ENCODE measurements around the gene HOXD8.

DNA sequence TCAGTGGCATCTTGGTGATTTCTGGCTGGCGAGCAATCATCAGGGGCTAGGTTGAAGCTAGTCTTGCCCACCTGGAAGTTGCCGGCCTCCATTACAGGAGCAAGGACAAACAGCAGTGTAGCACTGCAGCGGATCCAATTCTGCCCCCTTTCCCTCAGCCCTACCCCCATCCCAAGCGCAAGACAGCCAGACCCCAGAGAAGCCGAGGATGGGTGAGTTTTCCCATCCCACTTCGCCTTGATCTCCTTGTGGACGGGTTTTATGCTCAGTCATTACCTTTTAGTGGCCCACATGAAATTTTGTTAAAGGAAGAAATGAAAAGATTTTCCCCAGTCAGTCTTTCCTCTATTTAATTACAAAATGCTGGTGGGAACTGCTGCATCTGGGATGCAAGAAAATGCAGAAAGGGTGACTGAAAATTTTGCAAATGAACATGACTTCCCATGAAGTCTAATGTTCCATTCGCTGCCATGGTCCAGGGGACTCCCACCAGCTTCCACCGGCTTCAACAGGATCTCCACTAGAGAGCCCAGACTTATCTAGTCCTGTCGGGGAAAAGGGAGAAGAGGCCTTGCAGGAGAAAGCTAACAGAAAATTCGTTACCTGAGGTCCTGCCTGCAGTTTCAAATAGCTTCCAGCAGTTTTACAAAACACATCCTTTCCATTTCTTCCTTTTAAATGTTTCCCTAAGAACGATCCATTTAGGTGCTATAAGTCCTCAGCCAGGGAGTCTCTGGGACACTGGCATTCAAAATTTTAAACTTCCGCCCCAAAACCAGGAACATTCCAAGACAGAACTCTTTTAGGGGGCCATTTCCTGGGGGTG lies 8.9 kb upstream of the HOXD8 start:
- no peak for TF ChIP-seq ZNF324 (tag by site-specific recombination; IDR thresholded peaks at IDR 0.05)
- TF ChIP-seq CTCF (tag by site-specific recombination; IDR thresholded peaks at IDR 0.05) = no peak
- no peak for TF ChIP-seq REST (tag by site-specific recombination; IDR thresholded peaks at IDR 0.05)
